HepG2 (cell line): ENCODE measurements around the gene FXYD5. TPM values are rescaled to one million over a fixed set of nuclear protein-coding genes. Genes with fewer than 3 reads are reported as not detected.

Experiments
- AGO2 ChIP-seq: fragments of 200-400 bp; formaldehyde crosslinking; optimal IDR thresholded peaks from 2 replicates; pipeline ENCODE3; 2017; ENCODE audit warnings: mild to moderate bottlenecking, low read depth, low read length, moderate library complexity
- BRCA1 ChIP-seq: sonication (generic); formaldehyde crosslinking; IDR thresholded peaks from 2 replicates; pipeline ENCODE4 v1.4.0; 2020; ENCODE audit warnings: missing genetic modification reagents
- EP300 ChIP-seq, 3 experiments: sonication (generic) in 1 of 3; formaldehyde crosslinking in 1 of 3; IDR thresholded peaks; 2 replicates each; pipeline versions ENCODE4 v1.5.1 to v1.6.1; 2011 to 2020; ENCODE audit warnings: low read depth in 2 of 3, low read length in 2 of 3, borderline replicate concordance in 1 of 3, improper control_type of control experiment in 1 of 3, mild to moderate bottlenecking in 1 of 3, missing genetic modification reagents in 1 of 3, moderate library complexity in 1 of 3
- GZF1 ChIP-seq: sonication (generic); formaldehyde crosslinking; IDR thresholded peaks from 2 replicates; pipeline ENCODE4 v1.5.1; 2020; ENCODE audit warnings: mild to moderate bottlenecking, missing genetic modification reagents
- HINFP ChIP-seq: sonication (generic); formaldehyde crosslinking; IDR thresholded peaks from 2 replicates; pipeline ENCODE4 v1.4.0; 2020; ENCODE audit warnings: low read depth, mild to moderate bottlenecking, missing genetic modification reagents
- HNF1A ChIP-seq, 2 experiments: sonication (generic) in 1 of 2; formaldehyde crosslinking in 1 of 2; IDR thresholded peaks; 2 replicates each; pipeline versions ENCODE4 v1.4.0 to v1.6.1; 2016 to 2020; ENCODE audit warnings: borderline replicate concordance in 1 of 2, low read depth in 1 of 2, mild to moderate bottlenecking in 1 of 2, missing genetic modification reagents in 1 of 2
- IKZF1 ChIP-seq: fragments of 450-650 bp; IDR thresholded peaks from 2 replicates; pipeline ENCODE4 v1.7.1; 2016
- THAP7 ChIP-seq: sonication (generic); formaldehyde crosslinking; IDR thresholded peaks from 2 replicates; pipeline ENCODE4 v1.8.1; 2023; ENCODE audit warnings: mild to moderate bottlenecking, missing genetic modification reagents
- USF2 ChIP-seq, 2 experiments: sonication (generic) in 1 of 2; formaldehyde crosslinking in 1 of 2; IDR thresholded peaks; 2 replicates each; pipeline versions ENCODE4 v1.5.1 to v1.6.1; 2011 to 2020; ENCODE audit warnings: borderline replicate concordance in 1 of 2, low read depth in 1 of 2, low read length in 1 of 2, mild to moderate bottlenecking in 1 of 2, missing genetic modification reagents in 1 of 2, moderate library complexity in 1 of 2
- ZNF24 ChIP-seq: fragments of 450-650 bp; IDR thresholded peaks from 2 replicates; pipeline ENCODE4 v1.6.1; 2017; ENCODE audit warnings: antibody characterized with exemption, mild to moderate bottlenecking
- ZNF44 ChIP-seq: sonication (generic); formaldehyde crosslinking; IDR thresholded peaks from 2 replicates; pipeline ENCODE4 v1.5.1; 2020; ENCODE audit warnings: mild to moderate bottlenecking, missing genetic modification reagents
- ZNF503 ChIP-seq: sonication (generic); formaldehyde crosslinking; IDR thresholded peaks from 2 replicates; pipeline ENCODE4 v1.4.0; 2020; ENCODE audit warnings: missing genetic modification reagents
- ZNF589 ChIP-seq: sonication (generic); formaldehyde crosslinking; conservative IDR thresholded peaks from 2 replicates; pipeline ENCODE4 v1.8.0; 2022; ENCODE audit warnings: mild to moderate bottlenecking, moderate library complexity, missing genetic modification reagents
- ZNF740 ChIP-seq: sonication (generic); formaldehyde crosslinking; IDR thresholded peaks from 2 replicates; pipeline ENCODE4 v1.4.0; 2020; ENCODE audit warnings: missing genetic modification reagents
- ZSCAN20 ChIP-seq: sonication (generic); formaldehyde crosslinking; IDR thresholded peaks from 2 replicates; pipeline ENCODE4 v1.4.0; 2020; ENCODE audit warnings: missing genetic modification reagents, mild to moderate bottlenecking, borderline replicate concordance
- polyA plus RNA-seq, 8 experiments: library from polyadenylated mRNA; depleted of rRNA in 3 of 8; stranded (reverse) in 7 of 8; unstranded in 1 of 8; fragments of >200 nt; fragmentation: Illumina TruSeq in 4 of 8; extraction: Trizol in 4 of 8; gene quantifications; 2 replicates each; pipeline versions ENCODE4 v1.2.1 to v1.2.3, GENCODE V29; 2011 to 2016; ENCODE audit warnings: low read depth in 4 of 8, missing spikeins in 1 of 8, mixed read lengths in 1 of 8; ENCODE audit not compliant: insufficient read depth in 1 of 8
- total RNA-seq, 5 experiments: library from RNA; depleted of rRNA; stranded (reverse); fragments of >200 nt; fragmentation: Illumina TruSeq; extraction: Trizol; gene quantifications; 2 replicates each; pipeline ENCODE4 v1.2.3, GENCODE V29; 2016; ENCODE audit warnings: low read depth in 1 of 5

FXYD5 gene
- total and polyA plus RNA-seq, 2 of the 13 experiments (the other 11 are each of a cell fraction or from before 2014, with no cell fraction given): 0.65 TPM; not detected in 1

GRCh38 chr19:35136977-35137702 lies 17.4 kb upstream of the FXYD5 start (continued):
- TF ChIP-seq USF2 (IDR thresholded peaks at IDR 0.05; ENCODE audit: low read depth, low read length): no peak
- TF ChIP-seq USF2 (CRISPR knock-in tag; IDR thresholded peaks at IDR 0.05; ENCODE audit: borderline replicate concordance): peak; percentile 38; the same call in 1 of the 2 replicates
- no peak; the same call in 1 of the 2 replicates for TF ChIP-seq ZNF503
- TF ChIP-seq ZNF44 (CRISPR knock-in tag): no peak
- TF ChIP-seq HINFP: no peak
- TF ChIP-seq AGO2: no peak
- TF ChIP-seq ZSCAN20: no peak
- no peak for TF ChIP-seq ZNF740 (CRISPR knock-in tag)
- no peak for TF ChIP-seq IKZF1
- no peak for TF ChIP-seq ZNF589 (CRISPR knock-in tag)
- TF ChIP-seq HNF1A (IDR thresholded peaks at IDR 0.05; ENCODE audit: low read depth): 0 out of 2 replicates have a peak, but pooled peaks have one; percentile 60
- peak; percentile 64; the same call in 1 of the 2 replicates for TF ChIP-seq HNF1A (CRISPR knock-in tag; IDR thresholded peaks at IDR 0.05; ENCODE audit: borderline replicate concordance)
- TF ChIP-seq BRCA1 (CRISPR knock-in tag): no peak
- TF ChIP-seq ZNF24: no peak
- peak in 1 of 2 experiments; percentile 29; a peak in 1 of 4 replicates for TF ChIP-seq EP300 (IDR thresholded peaks at IDR 0.05; ENCODE audit: low read depth in 2 of 2, low read length in 2 of 2)
- no peak for TF ChIP-seq EP300 (CRISPR knock-in tag; IDR thresholded peaks at IDR 0.05; ENCODE audit: borderline replicate concordance)
- TF ChIP-seq GZF1: no peak
- TF ChIP-seq THAP7: no peak
